HG03135 (cell line): ENCODE data around the gene EMILIN3.

ENCODE experiments used
- ATAC-seq: cut with Tn5 transposase; IDR thresholded peaks from one replicate; pipeline ENCODE4 v1.9.1; 2021; ENCODE audit warnings: mild to moderate bottlenecking, moderate library complexity; ENCODE audit not compliant: unreplicated experiment

Gene EMILIN3

GRCh38 chr20:41364236-41364855, 2.3 kb downstream of the EMILIN3 start:
- ATAC-seq = no peak

- ATAC-seq = no peak
Measured at GRCh38 chr20:41363601-41364000, 3.0 kb downstream of the EMILIN3 start.

DNA sequence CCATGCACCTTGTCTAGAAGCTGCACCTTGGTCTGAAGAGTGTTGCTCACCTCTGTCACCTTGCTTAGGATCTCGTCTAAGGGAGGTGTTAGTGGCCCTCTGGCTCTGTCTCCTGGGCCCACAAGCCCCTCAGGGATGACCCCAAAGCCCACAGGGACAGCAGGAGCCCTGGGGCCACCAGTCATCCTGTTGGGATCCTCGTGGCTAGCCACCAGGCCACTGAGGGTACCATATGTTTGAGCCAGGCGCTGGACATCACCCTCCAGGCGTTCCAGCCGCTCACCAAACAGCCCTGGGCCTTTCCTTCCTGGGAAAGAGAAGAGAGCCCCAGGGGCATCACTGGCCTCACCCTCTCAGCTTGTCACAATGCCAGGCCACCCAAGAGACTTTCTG, 3.9 kb downstream of the EMILIN3 start:
- no peak for ATAC-seq

DNA sequence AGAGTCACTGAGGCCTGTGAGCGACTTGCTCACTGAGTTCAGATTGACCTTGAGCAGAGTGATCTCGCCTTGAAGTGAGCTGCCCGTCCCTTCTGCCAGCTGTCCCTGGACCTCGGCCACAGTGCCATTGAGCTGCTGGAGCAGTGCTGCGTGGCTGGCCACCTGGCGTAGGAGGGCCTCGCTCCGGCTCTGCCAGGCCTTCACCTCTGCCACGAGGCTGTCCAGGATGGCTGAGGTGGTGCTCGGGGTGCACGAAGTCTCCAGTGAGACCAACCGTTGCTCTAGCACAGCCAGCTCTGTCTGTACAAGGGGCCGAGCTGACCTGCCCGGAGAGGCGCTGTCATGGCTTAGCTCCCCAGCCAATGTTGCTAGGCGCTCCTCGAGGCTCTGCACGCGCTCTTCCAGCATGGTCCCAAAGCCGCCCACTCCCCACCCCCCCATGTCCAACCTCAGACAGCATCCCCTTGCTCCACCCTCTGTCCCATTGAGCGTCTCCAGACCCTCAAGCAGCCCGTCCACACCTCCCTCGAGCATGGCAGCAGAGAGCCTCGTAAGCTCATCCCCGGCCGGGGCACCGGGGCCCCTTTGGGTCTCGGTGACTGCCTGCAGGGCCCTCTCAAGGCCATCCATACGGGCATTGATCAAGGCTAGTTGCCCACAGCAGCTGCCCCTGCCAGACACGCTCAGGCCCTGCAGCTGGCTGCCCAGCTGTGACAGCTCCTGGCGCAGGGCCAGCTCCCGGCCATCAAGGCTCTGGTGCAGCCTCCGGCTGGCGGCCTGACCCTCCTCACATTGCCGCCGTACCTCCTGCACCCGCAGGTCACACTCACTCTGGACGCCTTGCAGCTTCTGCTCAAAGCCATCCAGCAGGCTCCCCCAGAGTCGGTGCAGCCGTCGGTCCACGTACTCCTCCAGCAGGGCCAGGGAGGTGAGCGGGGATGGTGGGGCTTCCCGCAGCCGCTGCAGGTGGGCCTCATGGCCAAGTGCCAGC, 4.6 kb downstream of the EMILIN3 start:
- ATAC-seq = no peak

DNA sequence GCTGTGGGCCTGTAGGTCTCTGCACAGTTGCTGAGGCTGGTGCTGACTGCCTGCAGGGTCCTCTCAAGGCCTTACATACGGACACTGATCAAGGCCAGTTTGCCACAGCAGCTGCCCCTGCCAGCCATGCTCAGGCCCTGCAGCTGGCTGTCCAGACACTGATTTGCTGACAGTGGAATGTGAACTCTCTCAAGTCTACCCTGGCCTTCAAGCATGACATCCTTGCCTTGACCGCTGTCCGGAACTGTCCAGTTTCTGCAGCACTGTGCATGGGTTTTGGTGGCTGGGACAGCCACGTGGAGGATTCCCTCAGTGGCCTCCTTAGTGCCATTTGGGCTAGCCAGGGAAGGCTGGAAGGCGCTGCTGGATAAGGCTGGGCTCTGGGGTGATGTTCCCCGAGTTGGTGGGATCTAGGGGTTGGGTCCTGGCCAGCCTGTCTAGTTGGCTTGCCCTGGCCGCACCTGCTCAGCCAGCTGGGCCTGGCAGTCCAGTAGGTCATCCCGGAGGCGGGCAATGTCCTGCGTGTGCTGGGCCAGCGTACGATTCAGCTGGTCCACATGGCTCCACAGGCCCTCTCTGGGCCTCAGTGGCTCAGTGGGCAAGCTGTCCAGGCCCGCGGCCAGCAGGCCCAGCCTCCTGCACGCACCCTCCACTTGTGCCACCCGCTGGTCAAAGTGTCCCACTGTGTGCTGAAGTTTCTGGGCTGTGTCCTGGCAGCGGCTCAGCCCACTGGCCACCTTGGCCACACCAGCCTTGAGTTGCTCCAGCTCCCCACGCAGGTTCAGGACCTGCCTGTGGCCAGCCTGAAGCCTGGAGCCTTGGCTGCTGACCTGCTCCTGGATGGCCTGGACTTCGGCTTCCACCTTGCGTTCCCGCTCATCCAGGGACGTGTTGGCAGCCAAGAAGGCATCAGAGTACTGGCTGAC, 5.5 kb downstream of the EMILIN3 start:
- ATAC-seq = no peak

GRCh38 chr20:41359541-41360011, 7.0 kb downstream of the EMILIN3 start:
- ATAC-seq = no peak

DNA sequence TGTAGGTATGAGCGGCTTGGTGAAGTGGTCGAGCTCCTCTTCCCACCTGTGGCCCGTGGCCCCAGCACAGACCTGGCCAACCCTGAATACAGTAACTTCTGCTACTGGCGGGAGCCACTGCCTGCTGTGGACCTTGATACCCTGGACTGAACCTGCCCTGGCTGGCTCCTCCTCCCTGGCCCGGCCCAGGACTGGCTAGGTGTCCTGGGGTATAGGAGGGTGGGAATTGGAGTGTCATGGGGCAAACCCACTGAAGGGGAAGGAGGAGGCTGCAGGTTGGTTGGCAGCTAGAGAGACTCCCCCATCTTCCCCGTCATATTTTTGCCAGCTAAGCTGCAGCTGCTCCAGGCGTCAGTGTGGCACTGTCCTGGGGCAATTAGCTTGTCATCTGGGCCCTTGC, 7.9 kb downstream of the EMILIN3 start:
- no peak for ATAC-seq

- no peak for ATAC-seq
Measured at GRCh38 chr20:41358230-41358629, 8.4 kb downstream of the EMILIN3 start.

GRCh38 chr20:41357424-41358163, 9.0 kb downstream of the EMILIN3 start:
- ATAC-seq = no peak

DNA sequence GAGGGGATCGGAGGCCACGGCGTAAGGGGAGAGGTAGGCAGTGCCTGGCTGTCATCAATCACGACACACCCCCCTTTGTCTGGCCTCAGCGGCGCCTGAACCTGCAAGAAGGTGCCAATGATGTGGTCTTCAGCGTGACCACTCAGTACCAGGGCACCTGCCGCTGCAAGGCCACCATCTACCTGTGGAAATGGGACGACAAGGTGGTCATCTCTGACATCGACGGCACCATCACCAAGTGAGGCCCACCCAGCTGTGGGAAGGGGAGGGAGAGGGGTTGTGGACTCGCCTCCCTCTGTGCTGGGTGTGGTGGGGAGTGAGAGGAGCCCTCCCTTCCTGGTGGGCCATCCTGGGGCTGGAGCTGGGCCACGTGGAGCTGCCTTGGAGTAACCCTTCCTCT, 9.7 kb downstream of the EMILIN3 start:
- no peak for ATAC-seq

GRCh38 chr20:41355598-41356203, 10.9 kb downstream of the EMILIN3 start:
- ATAC-seq = no peak

- ATAC-seq = no peak
Measured at GRCh38 chr20:41355192-41355591, 11.4 kb downstream of the EMILIN3 start.

- ATAC-seq = no peak
Measured at GRCh38 chr20:41353530-41353929, 13.1 kb downstream of the EMILIN3 start.

DNA sequence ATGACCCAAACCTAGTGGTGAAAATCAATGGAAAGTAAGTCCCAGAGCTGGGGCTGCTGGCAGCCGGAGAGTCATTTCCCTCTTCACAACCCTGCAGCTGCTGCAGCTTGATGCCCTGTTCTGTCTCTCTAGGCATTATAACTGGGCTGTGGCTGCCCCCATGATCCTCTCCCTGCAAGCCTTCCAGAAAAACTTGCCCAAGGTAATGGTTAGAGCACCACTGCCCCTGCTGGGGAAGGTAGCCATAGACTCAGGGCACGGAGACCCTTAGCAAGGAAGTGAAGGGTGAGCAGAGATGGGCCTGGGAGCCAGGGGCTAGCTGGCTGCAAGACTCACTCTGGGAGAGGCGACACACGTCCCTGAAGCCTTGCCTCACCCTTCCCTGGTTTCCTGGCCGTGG, 14.0 kb downstream of the EMILIN3 start:
- no peak for ATAC-seq

- no peak for ATAC-seq
Measured at GRCh38 chr20:41352106-41352505, 14.5 kb downstream of the EMILIN3 start.

GRCh38 chr20:41350408-41350962, 16.1 kb downstream of the EMILIN3 start:
- no peak for ATAC-seq

DNA sequence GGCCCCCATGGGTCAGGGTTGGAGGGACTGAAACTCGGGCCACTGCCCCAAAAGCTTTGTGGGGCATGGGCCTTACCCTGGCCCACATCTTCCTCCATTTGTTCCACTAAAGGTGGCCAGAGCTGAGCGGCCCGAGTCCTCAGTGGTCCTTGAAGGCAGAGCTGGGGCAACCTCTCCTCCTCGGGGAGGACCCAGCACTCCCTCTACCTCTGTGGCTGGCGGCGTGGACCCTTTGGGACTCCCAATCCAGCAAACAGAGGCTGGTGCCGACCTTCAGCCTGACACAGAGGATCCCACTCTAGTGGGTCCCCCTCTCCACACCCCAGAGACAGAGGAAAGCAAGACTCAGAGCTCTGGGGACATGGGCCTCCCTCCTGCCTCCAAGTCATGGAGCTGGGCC, 16.7 kb downstream of the EMILIN3 start:
- no peak for ATAC-seq

DNA sequence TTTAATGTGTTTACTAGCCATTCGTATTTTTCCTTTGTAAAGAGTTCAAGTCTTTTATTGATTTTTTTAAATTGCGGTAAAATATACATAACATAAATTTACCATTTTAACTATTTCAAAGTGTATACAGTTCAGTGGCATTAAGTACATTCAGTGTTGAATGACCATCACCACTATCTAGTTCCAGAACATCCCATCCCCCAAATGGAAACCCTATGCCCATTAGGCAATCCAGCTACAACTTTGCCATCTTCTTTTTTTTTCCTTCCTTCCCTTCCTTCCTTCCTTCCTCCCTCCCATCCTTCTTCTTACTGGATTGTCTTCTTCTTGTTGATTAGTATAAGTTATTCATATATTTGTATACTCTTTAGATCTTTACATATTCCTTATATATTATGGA, 17.4 kb downstream of the EMILIN3 start:
- no peak for ATAC-seq

- no peak for ATAC-seq
Measured at GRCh38 chr20:41348430-41349172, 18.0 kb downstream of the EMILIN3 start.
